Measurements from ENCODE around the gene LDB2.

DNA sequence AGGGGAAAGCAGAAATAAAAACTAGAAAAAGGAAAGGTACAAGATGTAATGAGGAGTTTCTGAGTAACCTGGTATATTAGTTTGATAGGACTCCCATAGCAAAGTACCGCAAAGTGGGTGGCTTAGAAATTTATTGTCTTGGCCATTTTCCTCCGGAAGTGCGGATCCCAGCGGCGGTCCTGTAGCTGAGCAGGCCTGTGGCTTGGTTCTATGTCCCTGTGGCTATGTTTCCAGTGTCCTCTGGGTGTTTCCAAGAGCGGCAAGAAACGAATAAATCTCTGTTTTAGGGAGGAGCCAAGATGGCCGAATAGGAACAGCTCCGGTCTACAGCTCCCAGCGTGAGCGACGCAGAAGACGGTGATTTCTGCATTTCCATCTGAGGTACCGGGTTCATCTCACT, 44.0 kb upstream of the LDB2 start:
- TF ChIP-seq, protein P1, sequence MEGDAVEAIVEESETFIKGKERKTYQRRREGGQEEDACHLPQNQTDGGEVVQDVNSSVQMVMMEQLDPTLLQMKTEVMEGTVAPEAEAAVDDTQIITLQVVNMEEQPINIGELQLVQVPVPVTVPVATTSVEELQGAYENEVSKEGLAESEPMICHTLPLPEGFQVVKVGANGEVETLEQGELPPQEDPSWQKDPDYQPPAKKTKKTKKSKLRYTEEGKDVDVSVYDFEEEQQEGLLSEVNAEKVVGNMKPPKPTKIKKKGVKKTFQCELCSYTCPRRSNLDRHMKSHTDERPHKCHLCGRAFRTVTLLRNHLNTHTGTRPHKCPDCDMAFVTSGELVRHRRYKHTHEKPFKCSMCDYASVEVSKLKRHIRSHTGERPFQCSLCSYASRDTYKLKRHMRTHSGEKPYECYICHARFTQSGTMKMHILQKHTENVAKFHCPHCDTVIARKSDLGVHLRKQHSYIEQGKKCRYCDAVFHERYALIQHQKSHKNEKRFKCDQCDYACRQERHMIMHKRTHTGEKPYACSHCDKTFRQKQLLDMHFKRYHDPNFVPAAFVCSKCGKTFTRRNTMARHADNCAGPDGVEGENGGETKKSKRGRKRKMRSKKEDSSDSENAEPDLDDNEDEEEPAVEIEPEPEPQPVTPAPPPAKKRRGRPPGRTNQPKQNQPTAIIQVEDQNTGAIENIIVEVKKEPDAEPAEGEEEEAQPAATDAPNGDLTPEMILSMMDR (conservative IDR thresholded peaks at IDR 0.05; ENCODE audit: low read depth, low read length): no peak
- no peak for TF ChIP-seq EZH2phosphoT487 (IDR thresholded peaks at IDR 0.05; ENCODE audit: borderline replicate concordance, low read length)
- TF ChIP-seq EZH2 (IDR thresholded peaks at IDR 0.05; ENCODE audit: low read length, unreplicated experiment): no peak

Measured in PC-3 (cell line).